MCF 10A (cell line): ENCODE data around the gene GTF3C5. TPM values are rescaled to one million over a fixed set of nuclear protein-coding genes. Genes with fewer than 3 reads are reported as not detected.

Source experiments
- BruUV-seq: library from RNA; stranded (reverse); fragments of 400-500 nt; replicated peaks from 2 replicates; lab custom pipeline; 2021; lab: Mats Ljungman, UMichigan
- CTCF ChIA-PET: fragments of 300-600 bp; sonication (Branson Sonifier 250); formaldehyde crosslinking; extraction: SDS; loops from one replicate; lab custom pipeline; 2021; ENCODE audit warnings: antibody characterized with exemption, inconsistent platforms; lab: Yijun Ruan, JAX
- POLR2A ChIA-PET: fragments of 300-600, 350-650 bp; sonication (Branson Sonifier 250); formaldehyde crosslinking; extraction: SDS; loops from one replicate; lab custom pipeline; 2020; ENCODE audit warnings: antibody characterized with exemption, inconsistent platforms; lab: Yijun Ruan, JAX
- DNase-seq: peaks from one replicate; pipeline ENCODE4 v3.0.0-alpha.2; 2018; ENCODE audit not compliant: unreplicated experiment
- H3K27ac Mint-ChIP-seq: one replicate; pipeline ENCODE4 v1.8.0; 2022; ENCODE audit warnings: mild to moderate bottlenecking, low read depth, mixed read lengths; ENCODE audit not compliant: unreplicated experiment
- H3K27me3 Mint-ChIP-seq: one replicate; pipeline ENCODE4 v1.8.0; 2022; ENCODE audit warnings: mixed read lengths; ENCODE audit not compliant: insufficient read depth, unreplicated experiment
- H3K36me3 Mint-ChIP-seq: one replicate; pipeline ENCODE4 v1.8.0; 2022; ENCODE audit warnings: mild to moderate bottlenecking, moderate library complexity, mixed read lengths; ENCODE audit not compliant: insufficient read depth, unreplicated experiment
- H3K4me1 Mint-ChIP-seq: one replicate; pipeline ENCODE4 v1.8.0; 2022; ENCODE audit warnings: mixed read lengths; ENCODE audit not compliant: insufficient read depth, unreplicated experiment
- H3K4me3 Mint-ChIP-seq: one replicate; pipeline ENCODE4 v1.8.0; 2022; ENCODE audit warnings: mild to moderate bottlenecking, moderate library complexity, mixed read lengths; ENCODE audit not compliant: unreplicated experiment
- H3K9me3 Mint-ChIP-seq: one replicate; pipeline ENCODE4 v1.8.0; 2022; ENCODE audit warnings: mixed read lengths; ENCODE audit not compliant: unreplicated experiment
- CTCF ChIP-seq: fragments of 200-600 bp; IDR thresholded peaks from one replicate; pipeline ENCODE4 v1.8.0; 2022; ENCODE audit warnings: antibody characterized with exemption, mild to moderate bottlenecking; ENCODE audit not compliant: unreplicated experiment
- intact Hi-C: fragments of 100-400 bp; cut with micrococcal nuclease; formaldehyde crosslinking; loops from 2 replicates; pipeline ENCODE4 v1.14.1; 2022
- total RNA-seq: library from RNA; stranded (reverse); gene quantifications from 2 replicates; pipeline ENCODE4 v1.2.3, GENCODE V29; 2022

The GTF3C5 gene
- total RNA-seq, 1 experiment from 2014 or later = 55.4 TPM

DNA sequence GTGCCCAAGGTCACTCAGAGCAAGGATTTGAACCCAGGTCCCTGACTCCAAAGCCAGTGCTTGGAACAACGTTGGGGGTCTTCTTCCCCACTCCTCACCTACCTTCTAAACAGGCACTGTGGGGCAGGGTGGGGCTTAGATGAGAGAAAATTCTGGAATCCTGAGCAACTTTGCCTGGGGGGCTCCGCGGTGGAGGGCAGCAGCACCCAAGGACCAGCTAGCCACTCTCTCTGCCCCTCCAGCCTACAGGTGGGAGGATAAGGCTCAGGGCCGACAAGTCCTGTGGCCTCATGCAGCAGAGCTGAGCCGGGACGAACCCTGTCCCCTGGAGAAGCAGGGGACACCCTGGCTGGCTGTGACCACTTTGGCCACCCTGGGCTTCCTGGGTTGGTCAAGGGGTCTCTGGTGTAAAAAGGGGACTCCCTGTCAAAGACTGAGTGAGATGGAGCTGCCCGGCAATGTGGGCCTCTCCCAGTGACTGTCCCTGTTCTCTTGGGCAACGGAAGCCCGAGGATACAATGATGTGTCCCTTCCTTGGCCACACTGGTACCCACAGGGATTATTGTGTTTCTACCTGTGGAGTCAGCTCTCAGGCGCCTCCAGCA is 57.5 kb downstream of the GTF3C5 start:
- ChIA-PET POLR2A (no interaction called here), CTCF (interaction anchor here (0.7 to 1.5 kb wide), 3 partner anchors 14 to 95 kb away, joined by 3 to 9 read pairs (median 3); no protein-coding TSS in a partner anchor)
- DNase-seq = no peak
- Mint-ChIP-seq H3K27ac (no peak overlapping the region), H3K27me3 (no peaks in the 10 kb centered on the region), H3K4me3 (no peak overlapping the region), H3K9me3 (no peaks in the 10 kb centered on the region), H3K36me3 (no peaks in the 10 kb centered on the region), H3K4me1 (no peaks in the 10 kb centered on the region)
- intact Hi-C loops = no loop called here
- TF ChIP-seq CTCF = no peak
- no TSS peak for BruUV-seq

DNA sequence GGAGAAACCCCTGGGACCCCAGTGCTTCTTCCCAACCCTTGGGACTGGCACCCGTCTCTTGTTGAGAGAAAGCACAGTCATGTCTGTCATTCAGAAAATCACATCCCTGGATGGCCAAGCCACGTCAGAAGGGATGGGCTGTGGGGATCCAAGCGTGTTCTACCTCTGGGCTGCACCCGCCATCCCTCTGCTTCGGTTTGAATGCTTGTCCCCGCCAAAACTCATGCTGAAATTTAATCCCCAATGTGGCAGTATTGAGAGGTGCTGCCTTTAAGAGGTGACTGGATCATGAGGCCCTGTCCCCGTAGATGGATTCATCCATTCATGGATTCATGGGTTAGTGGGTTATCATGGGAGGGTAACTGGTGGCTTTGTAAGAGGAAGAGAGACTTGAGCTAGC is 58.0 kb downstream of the GTF3C5 start:
- Mint-ChIP-seq H3K4me1 (no peaks in the 10 kb centered on the region), H3K36me3 (no peaks in the 10 kb centered on the region), H3K4me3 (no peak overlapping the region), H3K27ac (no peak overlapping the region), H3K9me3 (no peaks in the 10 kb centered on the region), H3K27me3 (no peaks in the 10 kb centered on the region)
- ChIA-PET POLR2A (no interaction called here), CTCF (interaction anchor here (0.7 to 1.5 kb wide), 3 partner anchors 14 to 96 kb away, joined by 3 to 9 read pairs (median 3); no protein-coding TSS in a partner anchor)
- DNase-seq = no peak
- TF ChIP-seq CTCF = no peak
- intact Hi-C loops = no loop called here
- BruUV-seq = no TSS peak

GRCh38 chr9:133089271-133089671 is 58.5 kb downstream of the GTF3C5 start:
- Mint-ChIP-seq H3K36me3 (no peaks in the 10 kb centered on the region), H3K27ac (no peak overlapping the region), H3K4me1 (no peaks in the 10 kb centered on the region), H3K27me3 (no peaks in the 10 kb centered on the region), H3K9me3 (no peaks in the 10 kb centered on the region), H3K4me3 (no peak overlapping the region)
- ChIA-PET CTCF (interaction anchor here (1.1 to 1.5 kb wide), 3 partner anchors 9 to 55 kb away, joined by 3 to 9 read pairs (median 3); no protein-coding TSS in a partner anchor), POLR2A (no interaction called here)
- DNase-seq = no peak
- intact Hi-C loops = no loop called here
- TF ChIP-seq CTCF = no peak
- BruUV-seq = no TSS peak

DNA sequence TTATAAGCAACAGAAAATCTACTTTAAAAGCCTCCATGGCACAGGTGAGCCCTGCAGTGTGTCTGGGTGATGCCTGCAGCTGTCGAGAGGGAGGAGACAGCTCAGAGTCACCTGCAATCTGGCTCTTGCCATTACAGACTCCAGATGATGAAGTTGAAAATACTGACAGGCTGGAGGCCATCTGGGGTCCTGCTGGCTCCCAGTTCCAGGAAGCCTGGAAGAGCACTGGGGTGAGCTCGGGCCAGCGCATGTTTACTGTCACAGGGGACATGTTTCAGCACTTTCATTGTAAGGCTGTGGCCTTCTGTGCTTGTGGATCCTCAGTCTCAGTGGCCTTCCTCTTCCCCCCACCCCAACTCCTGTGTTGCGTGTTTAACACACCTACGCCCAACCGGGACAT is 59.4 kb downstream of the GTF3C5 start:
- no peak for DNase-seq
- intact Hi-C loops = no loop called here
- no peak for TF ChIP-seq CTCF
- no peaks in the 10 kb centered on the region for H3K9me3 Mint-ChIP-seq
- no TSS peak for BruUV-seq
- H3K27me3 Mint-ChIP-seq = no peaks in the 10 kb centered on the region
- H3K27ac Mint-ChIP-seq = no peak overlapping the region
- no peak overlapping the region for H3K4me3 Mint-ChIP-seq
- H3K4me1 Mint-ChIP-seq = no peaks in the 10 kb centered on the region
- POLR2A ChIA-PET = interaction anchor here (1.3 kb wide), 1 partner anchor 8 kb away, joined by 4 read pairs; no protein-coding TSS in a partner anchor
- CTCF ChIA-PET = interaction anchor here (0.6 to 1.2 kb wide), 4 partner anchors 8 to 80 kb away, joined by 3 to 5 read pairs (median 4); no protein-coding TSS in a partner anchor
- no peaks in the 10 kb centered on the region for H3K36me3 Mint-ChIP-seq
